HuH-7 (cell line): ENCODE results near the gene PRKAG1.
"Not testable (repeated sequence)": the region's sequence is repeated elsewhere in the genome, so short reads cannot be mapped to it uniquely, and the experiment has no call there.

Experiments used
- DNase-seq: peaks from one replicate; pipeline ENCODE4 v3.0.0; 2011; ENCODE audit warnings: low spot score

Gene PRKAG1

GRCh38 chr12:49018261-49019119, at the start of gene PRKAG1:
TSS of gene PRKAG1 (minus strand) at chr12:49018776. CDS start at chr12:49018740, 36 bp downstream.
- peak; percentile 97 for DNase-seq

GRCh38 chr12:49066120-49066519, 47.5 kb upstream of the PRKAG1 start:
- DNase-seq: no peak

DNA sequence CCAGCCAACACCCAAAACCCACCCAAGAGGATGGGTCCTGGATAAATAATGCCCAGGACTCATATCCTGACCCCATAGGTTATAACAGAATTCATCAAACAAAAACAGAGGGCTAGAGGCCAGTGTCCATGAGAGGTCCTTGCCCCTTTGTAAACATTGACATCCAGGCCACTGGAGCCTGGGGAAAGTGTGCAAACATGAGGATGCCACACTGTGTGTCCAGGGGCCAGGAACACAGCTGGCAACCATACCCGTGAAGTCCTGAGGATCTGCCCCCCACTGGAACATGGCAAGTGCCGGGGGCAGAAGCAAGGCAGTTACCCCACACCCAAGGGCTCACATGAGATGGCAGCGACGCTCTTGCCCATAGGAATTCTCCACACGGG, 46.2 kb upstream of the PRKAG1 start:
- no peak for DNase-seq

DNA sequence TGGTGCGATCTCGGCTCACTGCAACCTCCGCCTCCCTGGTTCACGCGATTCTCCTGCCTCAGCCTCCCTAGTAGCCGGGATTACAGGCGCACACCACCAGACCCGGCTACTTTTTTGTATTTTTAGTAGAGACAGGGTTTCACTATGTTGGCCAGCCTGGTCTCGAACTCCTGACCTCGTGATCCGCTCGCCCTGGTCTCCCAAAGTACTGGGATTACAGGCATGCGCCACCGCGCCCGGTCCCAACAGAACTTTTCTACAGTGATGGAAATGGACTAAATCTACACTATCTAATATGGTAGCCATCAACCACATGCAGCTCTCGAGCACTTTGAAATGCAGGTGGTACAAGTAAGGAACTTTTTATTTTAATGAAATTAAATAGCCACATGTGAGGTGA, 43.3 kb upstream of the PRKAG1 start:
- not testable (repeated sequence) for DNase-seq

GRCh38 chr12:49061157-49061650, 42.6 kb upstream of the PRKAG1 start:
- DNase-seq: no peak

DNA sequence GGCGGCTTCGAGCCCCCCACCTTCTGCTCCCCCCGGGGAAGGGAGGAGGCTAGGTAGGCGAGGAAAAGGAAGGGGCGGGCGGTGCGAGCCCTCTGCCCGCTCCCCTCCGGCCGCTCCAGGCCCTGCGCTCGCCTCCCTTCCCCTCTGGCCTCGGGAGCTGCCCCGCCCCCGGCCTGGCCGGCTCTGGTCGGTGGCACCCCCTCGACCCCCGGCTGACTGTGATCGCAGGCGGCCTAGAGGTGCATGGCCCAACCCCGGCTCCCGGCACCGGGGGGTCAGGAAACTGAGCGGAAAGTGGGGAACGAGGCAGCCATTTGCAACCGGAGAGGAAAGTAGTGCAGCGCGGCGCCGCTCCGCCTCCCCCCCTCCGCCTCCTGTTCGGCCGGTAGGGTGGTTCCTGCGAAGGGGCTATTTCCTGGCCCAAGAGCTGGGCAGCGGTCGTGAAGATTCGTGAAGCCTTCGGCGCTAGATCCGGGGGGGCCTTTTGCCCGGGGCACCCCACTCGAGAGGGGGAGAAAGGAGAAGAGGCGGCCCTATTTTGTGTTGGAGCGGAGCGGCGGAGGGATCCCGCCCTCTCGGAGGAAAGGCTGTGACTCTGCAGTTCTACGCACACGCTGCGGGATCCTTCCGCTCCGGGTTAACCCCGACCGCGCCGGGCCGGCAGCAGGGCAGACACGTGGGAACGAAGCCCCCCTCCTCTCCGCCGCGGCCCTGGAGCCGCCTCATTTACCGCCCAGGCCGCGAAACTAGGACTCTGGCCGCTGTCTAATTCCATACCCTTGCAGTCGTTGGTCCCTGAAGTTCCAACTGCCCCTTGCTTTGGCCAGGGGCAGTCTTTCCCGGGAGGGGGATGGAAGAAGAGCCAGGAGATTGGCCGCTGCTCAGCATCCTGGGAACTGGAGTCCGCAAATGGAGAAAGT, 41.9 kb upstream of the PRKAG1 start, which contains the start of gene KMT2D:
Gene KMT2D (minus strand): TSS at position 558 of the 920 bp plus-strand sequence. CDS start 5,470 bp downstream, outside the sequence.
- DNase-seq: peak; percentile 97

DNA sequence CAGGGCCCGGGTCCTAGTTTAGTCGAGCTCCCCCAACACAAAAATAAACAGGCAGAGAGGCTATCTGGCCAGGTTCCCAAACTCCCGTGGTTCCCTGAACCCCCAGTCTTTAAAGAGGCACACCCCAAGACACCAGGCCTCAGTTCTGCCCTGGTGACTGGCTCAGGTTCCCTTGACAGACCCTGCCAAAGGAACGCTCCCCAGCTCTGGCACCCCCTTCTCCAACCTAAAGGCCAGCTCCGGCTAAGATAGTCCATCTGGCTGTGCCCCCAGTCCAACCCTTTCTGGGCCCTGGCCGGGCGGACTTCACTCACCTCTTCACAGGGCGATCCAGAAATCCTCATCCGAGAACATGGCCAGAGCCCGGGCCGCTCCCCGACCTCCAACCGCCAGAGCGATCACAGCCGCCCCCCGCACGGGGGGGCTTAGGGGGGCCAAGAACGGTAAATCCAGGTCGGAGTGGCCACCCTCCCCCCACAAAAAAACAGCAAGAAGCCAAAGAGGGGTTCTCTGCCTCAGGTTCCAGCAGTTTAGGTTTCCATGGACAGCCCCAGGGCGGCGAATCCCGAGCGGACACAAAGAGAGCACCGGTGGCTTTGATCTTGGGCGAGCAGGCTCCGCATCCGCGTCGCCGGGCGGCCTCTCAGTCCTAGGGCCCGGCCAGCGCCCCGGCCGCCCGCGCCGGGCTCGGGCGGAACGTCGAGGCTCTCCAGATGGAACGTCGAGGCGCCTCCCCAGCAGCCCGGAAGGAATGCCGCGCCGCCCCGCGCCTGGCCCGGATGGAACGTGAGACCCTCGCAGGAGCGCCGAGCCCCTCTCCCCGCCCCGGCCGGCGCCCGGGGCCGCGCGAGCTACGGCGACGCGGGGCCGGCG, 41.0 kb upstream of the PRKAG1 start:
- DNase-seq: peak; percentile 49

GRCh38 chr12:49059045-49059298, 40.4 kb upstream of the PRKAG1 start:
- no peak for DNase-seq

GRCh38 chr12:49058366-49059044, 39.9 kb upstream of the PRKAG1 start:
- no peak for DNase-seq

DNA sequence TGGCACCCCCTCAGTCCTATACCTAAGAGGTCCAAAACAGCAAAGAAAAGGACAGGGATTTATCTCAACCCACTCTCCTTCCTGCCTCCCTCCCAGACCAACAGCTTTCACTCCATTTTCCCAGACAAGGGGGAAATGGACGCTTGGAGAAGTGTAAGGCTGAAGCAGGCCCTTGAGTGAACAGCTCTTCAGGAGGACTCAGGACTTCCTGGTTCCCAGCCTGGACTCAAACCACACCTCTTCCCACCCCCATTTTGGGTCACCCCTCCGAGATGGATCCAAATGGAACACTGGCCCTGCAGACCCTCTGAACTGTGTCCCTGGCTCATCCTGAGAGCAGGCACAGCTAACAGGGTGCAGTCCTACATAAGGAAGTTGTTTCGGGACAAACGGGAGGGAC, 39.3 kb upstream of the PRKAG1 start:
- DNase-seq: no peak

- peak; percentile 85 for DNase-seq
Observed at GRCh38 chr12:49055978-49056754, 37.6 kb upstream of the PRKAG1 start.

DNA sequence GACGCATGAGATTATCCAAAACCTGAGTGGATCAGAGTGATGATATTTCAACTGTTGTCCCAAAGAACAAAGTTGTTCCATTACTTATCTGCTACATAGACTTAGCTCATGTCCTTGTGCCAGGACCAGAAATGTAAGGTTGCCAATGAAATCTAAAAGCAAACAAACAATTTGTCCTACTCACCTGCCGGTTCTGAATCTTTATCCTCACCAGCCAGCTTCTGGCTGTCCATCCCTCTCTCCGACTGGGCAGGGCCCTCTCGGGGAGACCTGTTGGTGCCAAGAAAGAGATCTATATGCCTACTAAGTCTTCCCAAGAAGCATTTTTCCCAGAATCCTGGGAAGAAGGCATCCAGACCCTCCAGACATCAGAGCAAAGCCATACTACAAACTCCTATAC, 36.5 kb upstream of the PRKAG1 start:
- no peak for DNase-seq

DNA sequence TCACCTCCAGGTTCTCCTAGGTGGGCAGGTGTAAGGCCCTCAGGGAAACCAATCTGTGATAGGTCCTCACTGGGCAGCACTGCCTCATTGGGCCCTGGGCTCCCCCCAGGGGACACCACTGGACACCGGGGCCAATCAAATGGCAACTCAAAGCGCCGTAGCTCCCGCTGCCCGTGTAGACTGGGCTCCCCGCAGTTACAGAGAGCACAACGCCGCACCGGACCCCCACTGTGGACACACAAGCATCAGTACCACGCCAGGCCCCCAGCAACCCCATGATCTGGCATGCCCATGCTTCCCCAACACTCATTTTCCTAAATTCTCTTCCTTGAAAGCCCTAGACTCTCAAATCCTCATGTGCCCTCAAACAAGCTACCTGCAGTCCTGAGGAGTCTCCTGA, 35.9 kb upstream of the PRKAG1 start:
- no peak for DNase-seq

DNA sequence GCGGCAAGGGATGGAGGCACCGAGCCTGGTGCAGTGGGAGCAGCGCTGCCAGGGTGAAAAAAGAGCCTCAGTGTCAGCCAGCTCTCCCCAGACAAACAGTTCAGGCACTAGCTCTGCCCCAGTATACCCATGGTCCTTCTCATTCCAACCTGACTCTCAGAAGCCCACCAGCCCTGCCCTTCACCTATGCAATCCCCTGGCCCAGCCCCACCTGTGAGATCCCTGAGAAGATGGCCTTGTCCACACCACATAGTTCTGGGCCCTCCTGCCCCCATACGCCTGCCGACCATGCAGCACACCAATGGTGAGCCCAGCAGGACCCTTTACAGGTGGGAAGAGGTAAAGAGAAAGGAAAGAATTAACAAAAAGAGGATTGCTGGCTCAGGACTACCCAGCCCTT, 35.5 kb upstream of the PRKAG1 start:
- DNase-seq: no peak

GRCh38 chr12:49052451-49053208, 34.1 kb upstream of the PRKAG1 start:
- no peak for DNase-seq

- no peak for DNase-seq
Observed at GRCh38 chr12:49051777-49052438, 33.3 kb upstream of the PRKAG1 start.

- no peak for DNase-seq
Observed at GRCh38 chr12:49051373-49051764, 32.8 kb upstream of the PRKAG1 start.

DNA sequence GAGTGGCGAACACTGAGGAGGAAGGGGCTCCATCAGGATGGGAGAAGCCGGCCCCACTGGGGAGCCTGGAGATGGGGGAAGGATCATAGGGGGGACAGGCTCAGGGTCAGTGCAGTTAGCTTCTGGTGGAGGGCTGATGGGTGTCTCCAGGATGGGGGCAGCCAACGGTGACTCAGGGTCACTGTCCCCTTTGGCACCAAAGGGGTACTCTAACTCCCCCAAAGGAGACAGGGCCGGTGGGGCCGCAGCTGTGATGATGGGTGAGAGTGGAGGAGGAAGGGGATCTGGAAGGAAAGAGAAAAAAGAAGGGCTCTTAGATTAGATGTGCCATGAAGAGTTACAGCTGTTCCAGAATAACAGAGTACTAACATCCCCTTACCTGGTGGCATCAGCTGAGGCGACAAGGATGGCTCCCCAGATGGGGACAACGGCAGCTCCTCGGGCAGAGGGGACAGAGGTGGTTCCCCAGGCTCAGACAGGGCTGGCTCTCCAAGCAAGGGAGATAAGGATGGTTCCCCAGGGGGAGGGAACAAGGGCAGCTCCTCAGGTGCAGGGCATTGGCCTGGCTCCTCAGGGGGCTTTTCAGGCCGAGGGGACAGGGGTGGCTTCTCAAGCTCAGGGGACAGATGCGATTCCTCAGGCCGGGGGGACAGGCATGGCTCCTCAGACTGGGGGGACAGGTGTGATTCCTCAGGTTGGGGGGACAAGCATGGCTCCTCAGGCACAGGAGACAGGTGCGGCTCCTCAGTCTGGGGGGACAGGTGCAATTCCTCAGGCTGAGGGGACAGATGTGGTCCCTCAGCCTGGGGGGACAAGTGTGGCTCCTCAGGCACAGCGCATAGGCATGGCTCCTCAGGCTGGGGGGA, 32.2 kb upstream of the PRKAG1 start:
- DNase-seq: no peak
